GM12875 (cell line): ENCODE measurements around the gene UGT1A7.
"Not testable (repeated sequence)": the region's sequence is repeated elsewhere in the genome, so short reads cannot be mapped to it uniquely, and the experiment has no call there.

ENCODE experiments used
- H3K4me3 ChIP-seq: one replicate; pipeline ENCODE4 v1.5.1; 2011; ENCODE audit warnings: low read depth, low read length, control low read depth
- TF ChIP-seq, protein P1 (sequence below): IDR thresholded peaks from 2 replicates; pipeline ENCODE4 v1.5.1; 2011; ENCODE audit warnings: low read depth, mild to moderate bottlenecking, control low read depth, inconsistent platforms, low read length, moderate library complexity, borderline replicate concordance; ENCODE audit not compliant: insufficient read depth

UGT1A7 gene

DNA sequence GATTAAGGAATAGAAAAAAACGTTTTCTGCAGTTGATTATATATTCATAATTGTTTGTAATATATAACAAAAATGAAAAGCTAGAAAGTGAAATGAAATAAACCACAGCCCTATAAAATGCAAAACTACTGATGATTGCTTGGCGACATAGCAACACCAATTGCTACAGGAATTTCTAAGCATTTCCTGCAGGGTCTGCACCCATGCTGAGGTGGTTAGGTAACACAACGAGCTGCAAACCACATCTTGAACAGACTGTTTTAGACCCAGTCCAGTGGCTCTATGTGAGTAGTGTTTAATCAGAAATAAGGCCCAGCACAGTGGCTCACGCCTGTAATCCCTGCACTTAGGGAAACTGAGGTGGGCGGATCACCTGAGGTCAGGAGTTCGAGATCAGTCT lies 27.2 kb upstream of the UGT1A7 start:
- TF ChIP-seq, protein P1, sequence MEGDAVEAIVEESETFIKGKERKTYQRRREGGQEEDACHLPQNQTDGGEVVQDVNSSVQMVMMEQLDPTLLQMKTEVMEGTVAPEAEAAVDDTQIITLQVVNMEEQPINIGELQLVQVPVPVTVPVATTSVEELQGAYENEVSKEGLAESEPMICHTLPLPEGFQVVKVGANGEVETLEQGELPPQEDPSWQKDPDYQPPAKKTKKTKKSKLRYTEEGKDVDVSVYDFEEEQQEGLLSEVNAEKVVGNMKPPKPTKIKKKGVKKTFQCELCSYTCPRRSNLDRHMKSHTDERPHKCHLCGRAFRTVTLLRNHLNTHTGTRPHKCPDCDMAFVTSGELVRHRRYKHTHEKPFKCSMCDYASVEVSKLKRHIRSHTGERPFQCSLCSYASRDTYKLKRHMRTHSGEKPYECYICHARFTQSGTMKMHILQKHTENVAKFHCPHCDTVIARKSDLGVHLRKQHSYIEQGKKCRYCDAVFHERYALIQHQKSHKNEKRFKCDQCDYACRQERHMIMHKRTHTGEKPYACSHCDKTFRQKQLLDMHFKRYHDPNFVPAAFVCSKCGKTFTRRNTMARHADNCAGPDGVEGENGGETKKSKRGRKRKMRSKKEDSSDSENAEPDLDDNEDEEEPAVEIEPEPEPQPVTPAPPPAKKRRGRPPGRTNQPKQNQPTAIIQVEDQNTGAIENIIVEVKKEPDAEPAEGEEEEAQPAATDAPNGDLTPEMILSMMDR: no peak
- no peak overlapping the region for H3K4me3 ChIP-seq

DNA sequence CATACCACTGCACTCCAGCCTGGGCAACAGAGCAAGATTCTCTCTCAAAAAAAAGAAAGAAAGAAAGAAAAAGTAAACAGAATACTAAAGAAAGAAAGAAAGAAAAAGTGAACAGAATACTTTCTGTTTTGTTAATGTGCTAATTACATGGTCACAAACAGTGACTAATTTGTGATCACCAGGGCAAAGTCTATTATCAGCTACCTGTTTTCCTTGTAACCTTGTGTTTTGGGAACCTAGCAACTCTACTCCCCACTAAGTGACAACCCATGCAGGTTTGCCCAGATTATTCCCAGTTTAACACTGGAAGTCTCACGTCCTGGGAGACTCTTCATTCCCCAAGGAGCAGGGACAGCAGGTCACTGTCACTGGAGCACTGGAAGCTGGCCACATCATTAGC lies 26.7 kb upstream of the UGT1A7 start:
- H3K4me3 ChIP-seq: no peak overlapping the region
- TF ChIP-seq, protein P1: no peak

DNA sequence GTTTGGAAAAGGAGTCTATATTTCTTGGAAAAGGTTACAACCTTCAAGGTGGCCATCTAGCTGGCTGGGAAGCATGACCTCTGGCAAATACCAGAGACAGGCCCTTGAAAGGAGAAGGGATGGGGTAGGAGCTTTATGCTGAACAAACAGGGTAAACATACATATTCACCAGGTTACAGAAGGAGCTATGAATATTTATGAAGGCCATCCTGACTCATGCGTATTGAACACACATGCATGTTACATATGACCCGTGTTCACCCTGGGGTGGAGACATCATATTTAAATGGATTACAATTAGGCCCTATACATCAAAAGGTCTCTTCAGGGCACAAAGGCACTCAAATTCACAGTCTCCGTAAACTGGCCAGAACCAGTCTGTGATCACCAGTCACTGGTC lies 25.8 kb upstream of the UGT1A7 start:
- not testable (repeated sequence) for H3K4me3 ChIP-seq

DNA sequence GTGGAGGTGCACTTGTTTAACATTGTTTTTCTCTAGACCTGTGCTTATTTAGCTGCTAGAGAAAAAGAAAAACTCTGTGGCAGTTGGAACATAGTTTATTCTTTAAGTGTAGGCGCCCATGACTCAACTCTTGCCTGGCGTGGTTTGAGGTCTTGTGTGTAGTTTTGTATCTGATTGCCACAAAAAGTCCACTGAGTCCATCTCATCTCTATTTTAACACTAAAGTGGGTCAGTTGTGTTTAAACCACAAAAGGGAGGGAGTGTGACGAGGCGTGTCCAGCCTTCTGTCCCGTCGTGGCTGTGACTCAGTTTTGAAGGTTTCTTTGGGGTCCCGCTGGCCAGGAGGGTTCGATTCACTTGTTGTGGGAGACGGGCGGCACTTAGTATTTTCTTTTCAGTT lies 25.3 kb upstream of the UGT1A7 start:
- TF ChIP-seq, protein P1: no peak

DNA sequence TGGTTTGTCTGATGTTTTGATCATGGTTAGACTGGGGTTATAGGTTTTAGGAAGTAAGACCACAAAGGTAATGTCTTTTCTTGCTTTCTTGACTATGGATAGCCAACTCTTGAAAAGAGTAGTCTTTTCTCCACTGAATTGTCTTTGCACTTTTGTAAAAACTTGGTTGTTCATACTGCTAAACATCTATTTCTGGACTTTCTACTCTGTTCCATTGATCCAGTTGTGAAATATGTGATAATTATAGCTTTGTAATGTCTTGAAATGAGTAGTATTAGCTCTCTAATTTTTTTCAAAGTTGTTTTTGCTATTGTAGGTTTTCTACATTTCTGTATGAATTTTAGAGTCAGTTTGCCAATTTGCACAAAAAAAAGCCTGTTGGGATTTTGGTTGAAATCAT lies 23.1 kb upstream of the UGT1A7 start:
- TF ChIP-seq, protein P1: no peak
- H3K4me3 ChIP-seq: no peak overlapping the region

More for the DNA sequence above, 25.3 kb upstream of the UGT1A7 start:
- no peak overlapping the region for H3K4me3 ChIP-seq

DNA sequence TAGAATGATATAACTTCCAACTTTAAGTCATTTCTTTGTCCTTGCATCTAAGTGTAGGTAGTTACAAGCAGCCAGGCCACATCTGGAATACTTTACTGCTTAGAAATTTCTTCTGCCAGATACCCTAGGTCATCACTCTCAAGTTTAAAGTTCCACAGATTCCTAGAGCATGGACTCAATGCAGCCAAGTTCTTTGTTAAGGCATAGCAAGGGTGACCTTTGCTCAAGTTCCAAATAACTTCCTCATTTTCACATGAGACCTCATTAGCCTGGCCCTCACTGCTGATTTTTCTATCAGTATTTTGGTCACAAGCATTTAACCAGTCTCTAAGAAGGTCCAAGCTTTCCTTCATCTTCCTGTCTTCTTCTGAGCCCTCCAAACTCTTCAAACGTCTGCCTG lies 17.8 kb upstream of the UGT1A7 start:
- H3K4me3 ChIP-seq: no peak overlapping the region
- TF ChIP-seq, protein P1: no peak

DNA sequence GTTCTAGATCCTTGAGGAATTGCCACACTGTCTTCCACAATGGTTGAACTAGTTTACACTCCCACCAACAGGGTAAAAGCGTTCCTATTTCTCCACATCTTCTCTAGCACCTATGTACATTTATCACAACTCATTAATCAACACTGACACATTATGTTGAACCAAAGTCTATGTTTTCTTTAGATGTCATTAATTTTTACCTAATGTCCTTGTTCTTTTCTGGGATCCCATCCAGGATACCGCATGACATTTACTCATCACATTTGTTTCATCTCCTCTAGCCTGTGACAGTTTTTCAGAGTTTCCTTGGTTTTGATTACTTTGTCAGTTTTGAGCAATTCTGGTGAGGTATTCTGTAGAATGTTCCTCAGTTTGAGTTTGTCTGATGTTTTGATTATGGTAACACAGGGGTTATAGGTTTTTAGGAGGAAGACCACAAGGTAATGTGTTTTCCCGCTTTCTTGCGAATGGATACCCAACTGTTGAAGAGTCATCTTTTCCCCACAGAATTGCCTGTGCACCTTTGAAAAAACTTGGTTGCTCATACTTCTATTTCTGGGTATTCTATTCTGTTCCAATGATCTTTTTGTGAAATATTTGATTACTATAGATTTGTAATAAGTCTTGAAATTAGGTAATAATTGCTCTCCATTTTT lies 13.0 kb upstream of the UGT1A7 start:
- TF ChIP-seq, protein P1: no peak

More for the DNA sequence above, 13.0 kb upstream of the UGT1A7 start:
- no peak overlapping the region for H3K4me3 ChIP-seq
